Measurements from ENCODE around the gene FLRT3. TPM values are rescaled to one million over a fixed set of nuclear protein-coding genes. Genes with fewer than 3 reads are reported as not detected.

The FLRT3 gene
- total RNA-seq, 1 experiment from 2014 or later, result 2.1 TPM

GRCh38 chr20:14313341-14314020 is 23.9 kb downstream of the FLRT3 start:
- H3K9me3 Mint-ChIP-seq, result no peaks in the 10 kb centered on the region
- H3K9ac ChIP-seq (ENCODE audit: extremely low read depth, insufficient read length, low read length), result no peak overlapping the region
- H3K27ac ChIP-seq (ENCODE audit: insufficient read length, low read depth, low read length), result no peak overlapping the region
- no peaks in the 10 kb centered on the region for H3K27me3 Mint-ChIP-seq (ENCODE audit: low read depth)
- H3K56ac ChIP-seq (ENCODE audit: insufficient read length, low read depth, low read length), result no peak overlapping the region
- no peak overlapping the region for H3K4me3 Mint-ChIP-seq
- H3K79me2 ChIP-seq (ENCODE audit: insufficient read depth, low read length), result no peaks in the 10 kb centered on the region
- no peak overlapping the region for H2BK12ac ChIP-seq (ENCODE audit: insufficient read length, low read depth, low read length)
- no peak overlapping the region for H3K23ac ChIP-seq (ENCODE audit: insufficient read length, low read depth, low read length)
- H3K79me1 ChIP-seq (ENCODE audit: insufficient read depth, low read depth, low read length, poor library complexity, severe bottlenecking), result no peaks in the 10 kb centered on the region
- H3K4me1 ChIP-seq (ENCODE audit: insufficient read depth, low read length), result no peaks in the 10 kb centered on the region
- H4K8ac ChIP-seq (replicated peaks; ENCODE audit: insufficient read length, low read depth, low read length), result no peak overlapping the region
- H3K4ac ChIP-seq (ENCODE audit: low read depth, low read length), result no peak overlapping the region
- H3K4me2 ChIP-seq (ENCODE audit: insufficient read depth, insufficient read length, low read length), result no peak overlapping the region
- H3K27ac Mint-ChIP-seq, result no peak overlapping the region
- no peaks in the 10 kb centered on the region for H3K36me3 Mint-ChIP-seq (ENCODE audit: insufficient read depth in 1 of 3, low read depth in 3 of 3)
- H4K20me1 ChIP-seq (ENCODE audit: control insufficient read depth, insufficient read depth, insufficient read length), result no peaks in the 10 kb centered on the region
- no peaks in the 10 kb centered on the region for H3K23me2 ChIP-seq (ENCODE audit: insufficient read length, low read depth, low read length, poor library complexity, severe bottlenecking)
- no peak overlapping the region for H2BK120ac ChIP-seq (ENCODE audit: low read depth, low read length, poor library complexity, severe bottlenecking)
- no peak overlapping the region for H2BK5ac ChIP-seq (ENCODE audit: insufficient read length, low read length)
- no peak overlapping the region for H3K14ac ChIP-seq (ENCODE audit: insufficient read depth, low read length)
- H2AFZ ChIP-seq (ENCODE audit: low read length), result no peak overlapping the region
- no peak for TF ChIP-seq CTCF (conservative IDR thresholded peaks at IDR 0.05)
- no peak overlapping the region for H4K91ac ChIP-seq (ENCODE audit: insufficient read length, low read depth, low read length)
- peaks cover 6 to 11% of the 10 kb centered on the region in 2 experiments for H3K4me1 Mint-ChIP-seq
- H2BK20ac ChIP-seq (ENCODE audit: low read depth, low read length, poor library complexity, severe bottlenecking), result no peak overlapping the region
- no peak overlapping the region for H2BK15ac ChIP-seq (ENCODE audit: low read depth, low read length)
- no peak overlapping the region for H3K18ac ChIP-seq (ENCODE audit: insufficient read length, low read depth, low read length)
- DNase-seq, result no peak
- H3T11ph ChIP-seq (ENCODE audit: low read length), result no peak overlapping the region
- H2AK5ac ChIP-seq (ENCODE audit: insufficient read length, low read length), result no peak overlapping the region
- WGBS (ENCODE audit: extremely low coverage, insufficient read length, low lambda C conversion rate), result no CpG with 5 or more reads among the region's 2 CpGs
- H3K9me3 ChIP-seq (ENCODE audit: control insufficient read depth, low read depth, low read length), result no peaks in the 10 kb centered on the region
- no peak overlapping the region for H4K5ac ChIP-seq (ENCODE audit: insufficient read length, low read depth, low read length)
- H3K27me3 ChIP-seq (ENCODE audit: insufficient read depth, low read length), result no peaks in the 10 kb centered on the region
